Fibroblast of peridontal ligament (primary cell): ENCODE data around the gene OXNAD1.

Experiments
- DNase-seq: peaks from one replicate; pipeline ENCODE4 v3.0.0-alpha.2; 2010; ENCODE audit errors: extremely low read depth

Gene OXNAD1

GRCh38 chr3:16279010-16279801 is 14.2 kb downstream of the OXNAD1 start:
- no peak for DNase-seq

GRCh38 chr3:16280671-16281070 is 15.7 kb downstream of the OXNAD1 start:
- peak; percentile 69 for DNase-seq

GRCh38 chr3:16284633-16285032 is 19.6 kb downstream of the OXNAD1 start:
- DNase-seq, result no peak

GRCh38 chr3:16286161-16286560 is 21.1 kb downstream of the OXNAD1 start:
- DNase-seq, result no peak

GRCh38 chr3:16286751-16287543 is 21.9 kb downstream of the OXNAD1 start:
- no peak for DNase-seq

- peak; percentile 34 for DNase-seq
Measured at GRCh38 chr3:16288664-16289063, 23.7 kb downstream of the OXNAD1 start.

GRCh38 chr3:16289144-16289889 is 24.3 kb downstream of the OXNAD1 start:
- peak; percentile 51 for DNase-seq

GRCh38 chr3:16290007-16290826 is 25.2 kb downstream of the OXNAD1 start:
- DNase-seq, result peak; percentile 82

- DNase-seq, result peak; percentile 34
Measured at GRCh38 chr3:16290827-16291196, 25.8 kb downstream of the OXNAD1 start.

- DNase-seq, result no peak
Measured at GRCh38 chr3:16294844-16295243, 29.8 kb downstream of the OXNAD1 start.

- DNase-seq, result no peak
Measured at GRCh38 chr3:16295298-16295890, 30.4 kb downstream of the OXNAD1 start.

- no peak for DNase-seq
Measured at GRCh38 chr3:16297997-16298885, 33.2 kb downstream of the OXNAD1 start.

GRCh38 chr3:16298891-16299290 is 33.9 kb downstream of the OXNAD1 start:
- peak; percentile 25 for DNase-seq

GRCh38 chr3:16299746-16300145 is 34.7 kb downstream of the OXNAD1 start:
- DNase-seq, result no peak

GRCh38 chr3:16300307-16300706 is 35.3 kb downstream of the OXNAD1 start:
- no peak for DNase-seq

GRCh38 chr3:16300881-16301359 is 35.9 kb downstream of the OXNAD1 start:
- no peak for DNase-seq

GRCh38 chr3:16301507-16301906 is 36.5 kb downstream of the OXNAD1 start:
- DNase-seq, result no peak

- peak; percentile 29 for DNase-seq
Measured at GRCh38 chr3:16302082-16302631, 37.1 kb downstream of the OXNAD1 start.

GRCh38 chr3:16303037-16303575 is 38.1 kb downstream of the OXNAD1 start:
- DNase-seq, result peak; percentile 21
